ENCODE data around the gene PI4KB.

DNA sequence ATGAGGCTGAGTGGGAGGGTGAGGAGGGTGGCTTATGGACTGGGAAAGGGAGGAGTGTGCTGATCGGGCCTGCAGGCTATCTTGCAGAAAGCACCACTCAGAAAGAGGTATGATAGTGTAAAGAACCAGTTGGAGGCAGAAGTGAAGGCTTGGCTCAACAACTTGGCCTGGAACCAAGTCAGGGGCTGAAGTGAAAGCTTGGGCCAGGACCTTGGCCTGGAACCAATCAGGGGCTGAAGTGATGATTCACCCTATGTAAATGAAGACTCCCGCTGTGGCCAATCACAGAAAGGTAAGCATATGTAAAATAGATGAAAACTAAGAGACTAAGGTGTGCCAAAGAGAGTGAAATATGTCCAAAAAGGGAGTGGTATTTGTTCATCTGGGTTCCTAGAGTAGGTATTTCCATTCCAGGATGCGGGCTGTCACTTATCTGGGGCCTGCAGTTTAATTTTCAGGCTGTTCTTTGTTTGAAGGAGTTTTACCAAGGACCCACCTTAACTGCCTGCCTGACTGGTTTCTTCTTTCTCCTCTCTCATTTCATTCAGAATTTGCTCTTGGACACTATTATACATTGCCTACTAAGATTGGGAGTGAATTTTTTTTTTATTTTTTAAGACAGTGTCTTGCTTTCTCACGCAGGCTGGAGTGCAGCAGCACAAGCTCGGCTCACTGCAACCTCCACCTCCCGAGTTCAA, 25.0 kb upstream of the PI4KB start:
- TF ChIP-seq CTCF (conservative IDR thresholded peaks at IDR 0.05; ENCODE audit: low read length) (no peak), EZH2phosphoT487 (IDR thresholded peaks at IDR 0.05; ENCODE audit: borderline replicate concordance) (no peak)

Measured in Loucy (cell line).